ENCODE data around the gene ELMO1. TPM values are rescaled to one million over a fixed set of nuclear protein-coding genes. Genes with fewer than 3 reads are reported as not detected.

ELMO1 gene
- total RNA-seq, 1 experiment from 2014 or later = 137 TPM

GRCh38 chr7:36942541-36942940, 506.1 kb downstream of the ELMO1 start:
- Histone ChIP-seq H3K9me3 (ENCODE audit: low read length) (peaks cover 12% of the 10 kb centered on the region), H2AFZ (ENCODE audit: low read length) (no peak overlapping the region), H3K4me2 (ENCODE audit: low read depth, low read length, poor library complexity, severe bottlenecking) (no peak overlapping the region), H3K36me3 (ENCODE audit: insufficient read depth, low read length) (no peaks in the 10 kb centered on the region; the same call in 1 of the 2 replicates), H3K4me1 (ENCODE audit: low read length) (peaks cover 5% of the 10 kb centered on the region; the same call in 1 of the 2 replicates), H3K4me3 (ENCODE audit: low read length) (no peak overlapping the region), H3K27ac (ENCODE audit: low read length) (no peak overlapping the region), H3K9me2 (replicated peaks; ENCODE audit: insufficient read depth, low read length) (no peaks in the 10 kb centered on the region), H3K79me2 (ENCODE audit: low read length) (no peaks in the 10 kb centered on the region), H4K20me1 (ENCODE audit: insufficient read depth, low read depth, low read length) (no peaks in the 10 kb centered on the region), H3K9ac (ENCODE audit: low read length) (no peak overlapping the region), H3K27me3 (ENCODE audit: low read length) (no peaks in the 10 kb centered on the region)
- DNase-seq = no peak

DNA sequence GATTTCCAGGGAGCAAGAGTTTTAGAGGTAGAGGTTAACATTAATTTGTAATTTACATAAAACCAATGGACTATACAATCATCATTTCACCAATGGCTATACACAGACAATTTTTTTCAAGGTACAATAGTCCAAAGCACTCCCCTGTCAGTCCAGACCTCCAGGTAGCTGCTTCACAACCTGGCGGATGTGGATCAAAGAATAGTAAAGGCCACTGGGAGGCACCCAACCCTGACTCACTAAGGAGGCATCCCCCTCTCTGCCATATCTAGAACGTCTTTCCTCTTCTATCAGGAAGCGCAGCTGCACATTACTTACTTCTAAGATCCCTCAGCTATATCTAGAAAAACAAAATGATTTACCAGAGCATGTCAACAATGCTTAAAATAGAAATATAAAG, 506.6 kb downstream of the ELMO1 start:
- Histone ChIP-seq H3K4me3 (ENCODE audit: low read length) (no peak overlapping the region), H3K4me1 (ENCODE audit: low read length) (peaks cover 5% of the 10 kb centered on the region; the same call in 1 of the 2 replicates), H2AFZ (ENCODE audit: low read length) (no peak overlapping the region), H3K4me2 (ENCODE audit: low read depth, low read length, poor library complexity, severe bottlenecking) (no peak overlapping the region), H3K9ac (ENCODE audit: low read length) (no peak overlapping the region), H3K79me2 (ENCODE audit: low read length) (no peaks in the 10 kb centered on the region), H3K9me2 (replicated peaks; ENCODE audit: insufficient read depth, low read length) (no peaks in the 10 kb centered on the region), H3K36me3 (ENCODE audit: insufficient read depth, low read length) (no peaks in the 10 kb centered on the region; the same call in 1 of the 2 replicates), H3K27ac (ENCODE audit: low read length) (no peak overlapping the region), H3K27me3 (ENCODE audit: low read length) (no peaks in the 10 kb centered on the region), H3K9me3 (ENCODE audit: low read length) (peaks cover 12% of the 10 kb centered on the region), H4K20me1 (ENCODE audit: insufficient read depth, low read depth, low read length) (no peaks in the 10 kb centered on the region)
- no peak for DNase-seq

DNA sequence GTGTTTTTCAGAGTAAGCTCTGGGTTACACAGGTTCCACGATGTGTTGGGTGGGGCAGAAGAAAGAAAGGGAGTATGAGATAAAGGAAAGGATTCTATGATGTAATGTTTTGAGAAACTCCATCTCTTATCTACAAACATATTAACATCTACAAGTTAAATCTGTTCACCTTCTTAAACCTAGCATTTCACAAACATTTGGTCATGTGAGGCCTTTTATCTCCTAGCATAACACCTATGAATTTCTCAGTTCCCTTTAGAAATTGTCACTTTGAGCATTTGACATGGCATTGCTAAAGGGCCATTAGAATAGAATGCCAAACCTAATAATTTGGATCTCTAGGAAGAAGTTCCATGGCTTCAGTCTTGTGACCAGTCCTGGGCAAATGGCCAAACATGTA, 507.3 kb downstream of the ELMO1 start:
- H3K36me3 ChIP-seq (ENCODE audit: insufficient read depth, low read length) = no peaks in the 10 kb centered on the region; the same call in 1 of the 2 replicates
- no peak overlapping the region for H3K4me2 ChIP-seq (ENCODE audit: low read depth, low read length, poor library complexity, severe bottlenecking)
- peaks cover 12% of the 10 kb centered on the region for H3K9me3 ChIP-seq (ENCODE audit: low read length)
- H3K79me2 ChIP-seq (ENCODE audit: low read length) = no peaks in the 10 kb centered on the region
- no peak for DNase-seq
- H3K9ac ChIP-seq (ENCODE audit: low read length) = no peak overlapping the region
- no peaks in the 10 kb centered on the region for H3K27me3 ChIP-seq (ENCODE audit: low read length)
- no peak overlapping the region for H2AFZ ChIP-seq (ENCODE audit: low read length)
- no peak overlapping the region for H3K27ac ChIP-seq (ENCODE audit: low read length)
- no peaks in the 10 kb centered on the region for H3K9me2 ChIP-seq (replicated peaks; ENCODE audit: insufficient read depth, low read length)
- H3K4me3 ChIP-seq (ENCODE audit: low read length) = no peak overlapping the region
- H3K4me1 ChIP-seq (ENCODE audit: low read length) = peaks cover 5% of the 10 kb centered on the region; the same call in 1 of the 2 replicates
- H4K20me1 ChIP-seq (ENCODE audit: insufficient read depth, low read depth, low read length) = no peaks in the 10 kb centered on the region

DNA sequence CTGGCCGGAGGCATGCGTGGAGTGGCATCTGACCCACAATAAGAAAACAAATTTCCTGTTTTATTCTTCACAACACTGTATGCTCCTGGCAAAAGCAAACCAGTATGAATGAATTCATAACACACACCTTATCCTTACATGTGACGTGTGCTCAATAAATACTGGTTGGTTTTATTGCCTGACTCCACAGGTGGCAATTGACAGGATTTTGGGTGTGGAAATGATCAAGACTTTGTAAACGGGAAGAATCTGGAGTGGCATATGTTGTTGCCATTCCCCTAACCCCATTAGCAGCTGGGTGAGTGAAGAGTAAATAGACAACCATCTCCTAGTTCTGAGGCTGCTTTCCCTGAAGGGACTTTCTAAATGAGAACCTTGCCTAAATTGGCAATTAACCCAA, 508.8 kb downstream of the ELMO1 start:
- DNase-seq = no peak
- Histone ChIP-seq H3K27me3 (ENCODE audit: low read length) (no peaks in the 10 kb centered on the region), H2AFZ (ENCODE audit: low read length) (no peak overlapping the region), H3K9ac (ENCODE audit: low read length) (no peak overlapping the region), H3K9me3 (ENCODE audit: low read length) (peaks cover 12% of the 10 kb centered on the region), H3K79me2 (ENCODE audit: low read length) (no peaks in the 10 kb centered on the region), H3K9me2 (replicated peaks; ENCODE audit: insufficient read depth, low read length) (no peaks in the 10 kb centered on the region), H3K4me3 (ENCODE audit: low read length) (no peak overlapping the region), H3K4me1 (ENCODE audit: low read length) (peaks cover 5% of the 10 kb centered on the region; the same call in 1 of the 2 replicates), H3K4me2 (ENCODE audit: low read depth, low read length, poor library complexity, severe bottlenecking) (no peak overlapping the region), H3K36me3 (ENCODE audit: insufficient read depth, low read length) (no peaks in the 10 kb centered on the region; the same call in 1 of the 2 replicates), H4K20me1 (ENCODE audit: insufficient read depth, low read depth, low read length) (no peaks in the 10 kb centered on the region), H3K27ac (ENCODE audit: low read length) (no peak overlapping the region)

DNA sequence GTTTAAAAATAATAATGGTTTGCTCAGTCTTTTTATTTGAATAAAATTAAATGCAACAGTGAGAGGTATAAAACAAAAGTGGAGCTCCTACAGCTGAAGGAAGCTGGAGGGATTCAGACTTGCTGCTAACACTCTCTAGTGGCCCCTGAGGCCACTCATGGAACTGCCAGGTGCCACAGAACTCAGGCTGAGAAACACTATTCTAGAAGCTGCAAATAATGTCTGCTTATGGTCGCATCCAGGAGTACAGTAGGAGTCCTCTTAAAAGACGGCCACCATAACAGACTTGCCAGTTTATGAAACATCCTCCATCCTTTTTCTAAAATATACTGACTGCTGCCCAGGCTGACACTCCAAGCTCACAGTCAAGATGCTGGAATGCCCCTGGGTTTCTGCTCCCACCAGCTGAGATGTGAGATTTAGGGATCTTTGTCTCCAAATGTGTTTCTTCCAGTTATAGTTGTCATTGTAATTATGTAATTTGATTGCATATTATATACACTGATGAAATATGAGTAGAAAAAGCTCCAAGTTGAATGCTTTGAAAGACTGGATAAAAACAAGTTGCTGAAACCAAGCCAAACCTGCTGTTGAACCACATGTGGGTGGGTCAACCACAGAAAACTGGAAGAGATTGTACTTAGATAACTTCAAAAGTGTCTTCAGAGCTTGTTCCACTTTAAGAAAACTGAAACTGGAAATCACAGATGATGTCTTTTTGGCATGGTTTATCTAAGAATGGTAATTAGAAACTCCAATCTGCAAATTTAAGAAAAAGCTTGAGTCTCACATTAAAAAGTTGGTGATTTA, 510.7 kb downstream of the ELMO1 start:
- H4K20me1 ChIP-seq (ENCODE audit: insufficient read depth, low read depth, low read length) = no peaks in the 10 kb centered on the region
- no peaks in the 10 kb centered on the region for H3K4me1 ChIP-seq (ENCODE audit: low read length)
- H3K4me3 ChIP-seq (ENCODE audit: low read length) = no peak overlapping the region
- no peaks in the 10 kb centered on the region; the same call in 1 of the 2 replicates for H3K36me3 ChIP-seq (ENCODE audit: insufficient read depth, low read length)
- no peaks in the 10 kb centered on the region for H3K27me3 ChIP-seq (ENCODE audit: low read length)
- DNase-seq = no peak
- peaks cover 12% of the 10 kb centered on the region for H3K9me3 ChIP-seq (ENCODE audit: low read length)
- H3K27ac ChIP-seq (ENCODE audit: low read length) = no peak overlapping the region
- H2AFZ ChIP-seq (ENCODE audit: low read length) = no peak overlapping the region
- no peak overlapping the region for H3K4me2 ChIP-seq (ENCODE audit: low read depth, low read length, poor library complexity, severe bottlenecking)
- H3K9ac ChIP-seq (ENCODE audit: low read length) = no peak overlapping the region
- no peaks in the 10 kb centered on the region for H3K9me2 ChIP-seq (replicated peaks; ENCODE audit: insufficient read depth, low read length)
- no peaks in the 10 kb centered on the region for H3K79me2 ChIP-seq (ENCODE audit: low read length)

GRCh38 chr7:36931892-36932291, 516.8 kb downstream of the ELMO1 start:
- Histone ChIP-seq H3K4me3 (ENCODE audit: low read length) (no peak overlapping the region), H3K79me2 (ENCODE audit: low read length) (no peaks in the 10 kb centered on the region), H3K4me2 (ENCODE audit: low read depth, low read length, poor library complexity, severe bottlenecking) (no peak overlapping the region), H3K36me3 (ENCODE audit: insufficient read depth, low read length) (no peaks in the 10 kb centered on the region), H3K9me3 (ENCODE audit: low read length) (no peaks in the 10 kb centered on the region), H3K4me1 (ENCODE audit: low read length) (no peaks in the 10 kb centered on the region), H3K27me3 (ENCODE audit: low read length) (no peaks in the 10 kb centered on the region), H3K9me2 (replicated peaks; ENCODE audit: insufficient read depth, low read length) (no peaks in the 10 kb centered on the region), H3K9ac (ENCODE audit: low read length) (no peak overlapping the region), H3K27ac (ENCODE audit: low read length) (no peak overlapping the region), H2AFZ (ENCODE audit: low read length) (no peak overlapping the region), H4K20me1 (ENCODE audit: insufficient read depth, low read depth, low read length) (no peaks in the 10 kb centered on the region; the same call in 1 of the 2 replicates)
- no peak for DNase-seq

- Histone ChIP-seq H3K4me3 (ENCODE audit: low read length) (no peak overlapping the region), H3K9me3 (ENCODE audit: low read length) (no peaks in the 10 kb centered on the region), H4K20me1 (ENCODE audit: insufficient read depth, low read depth, low read length) (no peaks in the 10 kb centered on the region; the same call in 1 of the 2 replicates), H3K36me3 (ENCODE audit: insufficient read depth, low read length) (no peaks in the 10 kb centered on the region), H3K27ac (ENCODE audit: low read length) (no peak overlapping the region), H3K4me1 (ENCODE audit: low read length) (no peaks in the 10 kb centered on the region), H3K4me2 (ENCODE audit: low read depth, low read length, poor library complexity, severe bottlenecking) (no peak overlapping the region), H2AFZ (ENCODE audit: low read length) (no peak overlapping the region), H3K79me2 (ENCODE audit: low read length) (no peaks in the 10 kb centered on the region), H3K27me3 (ENCODE audit: low read length) (no peaks in the 10 kb centered on the region), H3K9me2 (replicated peaks; ENCODE audit: insufficient read depth, low read length) (no peaks in the 10 kb centered on the region), H3K9ac (ENCODE audit: low read length) (no peak overlapping the region)
- no peak for DNase-seq
These were observed 518.9 kb downstream of the ELMO1 start for GRCh38 chr7:36929791-36930190.

- Histone ChIP-seq H3K27ac (ENCODE audit: low read length) (no peak overlapping the region), H3K4me2 (ENCODE audit: low read depth, low read length, poor library complexity, severe bottlenecking) (no peak overlapping the region), H4K20me1 (ENCODE audit: insufficient read depth, low read depth, low read length) (no peaks in the 10 kb centered on the region; the same call in 1 of the 2 replicates), H3K9me2 (replicated peaks; ENCODE audit: insufficient read depth, low read length) (no peaks in the 10 kb centered on the region), H3K4me3 (ENCODE audit: low read length) (no peak overlapping the region), H3K27me3 (ENCODE audit: low read length) (no peaks in the 10 kb centered on the region), H3K36me3 (ENCODE audit: insufficient read depth, low read length) (no peaks in the 10 kb centered on the region), H3K4me1 (ENCODE audit: low read length) (no peaks in the 10 kb centered on the region), H3K9ac (ENCODE audit: low read length) (no peak overlapping the region), H3K79me2 (ENCODE audit: low read length) (no peaks in the 10 kb centered on the region), H3K9me3 (ENCODE audit: low read length) (no peaks in the 10 kb centered on the region), H2AFZ (ENCODE audit: low read length) (no peak overlapping the region)
- no peak for DNase-seq
These were observed 519.9 kb downstream of the ELMO1 start for GRCh38 chr7:36928718-36929117.
